ENCODE results near the gene DAP. TPM values are rescaled to one million over a fixed set of nuclear protein-coding genes. Genes with fewer than 3 reads are reported as not detected.

Gene DAP
- total and polyA plus RNA-seq, 10 of the 15 experiments (the other 5 are each of a cell fraction or from before 2014, with no cell fraction given), result 12.9 to 130 (median 49.9) TPM

DNA sequence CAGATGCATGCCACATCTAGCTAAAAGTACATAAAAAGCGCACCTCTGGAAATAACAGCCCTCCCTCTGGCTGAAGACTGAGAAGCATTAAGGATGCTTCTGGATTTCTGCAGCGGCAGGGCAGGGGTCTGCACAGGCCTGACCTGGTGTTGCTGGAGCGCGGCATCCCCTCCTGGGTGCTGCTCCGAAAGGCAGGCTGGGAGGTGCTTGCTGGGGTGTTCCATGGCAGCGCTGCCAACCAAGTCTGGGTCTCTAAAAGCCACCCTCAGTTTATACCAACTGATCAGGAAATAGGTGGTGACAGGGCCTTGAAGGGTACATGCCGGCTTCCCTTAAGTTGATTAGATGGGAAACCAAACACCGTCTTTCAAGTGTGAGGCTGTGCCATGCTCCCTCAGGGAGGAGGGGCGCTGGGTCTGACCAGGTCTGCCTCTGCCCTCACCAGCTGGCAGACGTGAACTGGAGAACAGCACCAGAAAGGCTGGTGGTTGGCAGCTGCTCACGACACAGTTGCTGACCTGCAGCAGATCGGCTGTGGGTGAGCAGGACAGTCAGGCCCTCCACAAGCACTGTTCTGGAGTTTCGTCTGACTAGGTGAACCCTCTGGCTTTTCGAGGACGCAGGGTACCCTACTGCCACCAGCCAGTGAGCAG is 81.6 kb downstream of the DAP start (continued):
- TF ChIP-seq TCF3 (IDR thresholded peaks at IDR 0.05; ENCODE audit: borderline replicate concordance, insufficient read depth, low read depth, low read length), result no peak

DNA sequence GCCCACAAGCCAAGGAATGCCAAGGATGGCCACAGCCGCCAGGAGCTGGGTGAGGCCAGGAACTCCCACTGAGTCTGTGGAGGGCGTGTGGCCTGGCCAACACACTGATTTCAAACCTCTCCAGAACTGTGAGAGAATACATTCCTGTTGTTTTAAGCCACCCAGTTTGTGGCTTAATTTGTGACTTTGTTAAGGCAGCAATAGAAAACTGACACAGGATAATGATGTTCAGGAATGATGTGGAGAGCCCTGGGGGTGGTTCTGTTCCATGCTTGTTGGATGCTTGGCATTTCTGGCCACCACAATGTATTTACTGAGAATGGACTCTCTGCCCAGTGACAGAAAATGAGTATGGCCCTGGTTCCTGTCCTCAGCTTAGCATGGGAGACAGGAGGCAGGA is 82.8 kb downstream of the DAP start:
- H3K4me3 ChIP-seq, result no peak overlapping the region
- no peak overlapping the region for H3K4me2 ChIP-seq (ENCODE audit: control insufficient read depth, insufficient read depth)
- H3K79me2 ChIP-seq (ENCODE audit: control insufficient read depth, insufficient read depth, low read length), result no peaks in the 10 kb centered on the region
- no peak for DNase-seq (ENCODE audit: low read depth, low spot score)
- ATAC-seq, result no peak
- H2AFZ ChIP-seq (ENCODE audit: control insufficient read depth, low read depth, low read length), result no peak overlapping the region
- no peak for FAIRE-seq
- CTCF ChIA-PET, result no interaction called here
- TF ChIP-seq NR2C2 (IDR thresholded peaks at IDR 0.05; ENCODE audit: borderline replicate concordance, control insufficient read depth, insufficient read length, low read depth) (no peak), CBX5 (IDR thresholded peaks at IDR 0.05; ENCODE audit: low read depth) (no peak)
- TF ChIP-seq, protein P1, sequence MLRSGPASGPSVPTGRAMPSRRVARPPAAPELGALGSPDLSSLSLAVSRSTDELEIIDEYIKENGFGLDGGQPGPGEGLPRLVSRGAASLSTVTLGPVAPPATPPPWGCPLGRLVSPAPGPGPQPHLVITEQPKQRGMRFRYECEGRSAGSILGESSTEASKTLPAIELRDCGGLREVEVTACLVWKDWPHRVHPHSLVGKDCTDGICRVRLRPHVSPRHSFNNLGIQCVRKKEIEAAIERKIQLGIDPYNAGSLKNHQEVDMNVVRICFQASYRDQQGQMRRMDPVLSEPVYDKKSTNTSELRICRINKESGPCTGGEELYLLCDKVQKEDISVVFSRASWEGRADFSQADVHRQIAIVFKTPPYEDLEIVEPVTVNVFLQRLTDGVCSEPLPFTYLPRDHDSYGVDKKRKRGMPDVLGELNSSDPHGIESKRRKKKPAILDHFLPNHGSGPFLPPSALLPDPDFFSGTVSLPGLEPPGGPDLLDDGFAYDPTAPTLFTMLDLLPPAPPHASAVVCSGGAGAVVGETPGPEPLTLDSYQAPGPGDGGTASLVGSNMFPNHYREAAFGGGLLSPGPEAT (IDR thresholded peaks at IDR 0.05; ENCODE audit: low read depth), result no peak
- H3K4me1 ChIP-seq (ENCODE audit: control insufficient read depth, insufficient read depth, low read length), result no peaks in the 10 kb centered on the region
- H3K9ac ChIP-seq (ENCODE audit: control insufficient read depth, insufficient read depth, low read length), result no peak overlapping the region
- RAD21 ChIA-PET (ENCODE audit: unreplicated experiment), result no interaction called here
- no peaks in the 10 kb centered on the region for H4K20me1 ChIP-seq (ENCODE audit: control insufficient read depth, insufficient read depth)
- in situ Hi-C loops (cut with MboI) (no loop called here), intact Hi-C loops (cut with micrococcal nuclease; ENCODE audit: unreplicated experiment) (no loop called here)
- no peaks in the 10 kb centered on the region; the same call in 2 of the 3 replicates for H3K9me3 ChIP-seq (replicated peaks; ENCODE audit: control insufficient read depth, insufficient read depth, low read length)
- POLR2A ChIA-PET, result no interaction called here
- SMC1A ChIA-PET (ENCODE audit: uncharacterized antibody, unreplicated experiment), result interaction anchor here (0.9 to 1.7 kb wide), 3 partner anchors 34 to 51 kb away, joined by 4 to 6 read pairs (median 5); no protein-coding TSS in a partner anchor
- WGBS (ENCODE audit: insufficient coverage, insufficient replicate concordance, low lambda C conversion rate, missing lambda C conversion rate), result 90% methylated on average over 2 of the region's 2 CpGs
- BruUV-seq (replicated peaks), result no TSS peak
- peaks cover 27 to 31% of the 10 kb centered on the region in 2 experiments; a peak in 3 of 4 replicates for H3K36me3 ChIP-seq (ENCODE audit: control insufficient read depth in 2 of 2, insufficient read depth in 2 of 2, low read length in 1 of 2)
- H3K27me3 ChIP-seq (replicated peaks in 1 of 2; ENCODE audit: control insufficient read depth in 2 of 2, insufficient read depth in 2 of 2, low read length in 1 of 2), result no peaks in the 10 kb centered on the region
- H3K27ac ChIP-seq (ENCODE audit: control insufficient read depth, insufficient read depth), result no peak overlapping the region

Measured in GM12878 (cell line).